Neural crest cell (in vitro differentiated cells): ENCODE results near the gene MYEF2. TPM values are rescaled to one million over a fixed set of nuclear protein-coding genes. Genes with fewer than 3 reads are reported as not detected.

Experiments used
- DNase-seq: peaks from one replicate; pipeline ENCODE4 v3.0.0; 2021; ENCODE audit warnings: low read depth, mixed read lengths, low spot score
- H3K27ac Mint-ChIP-seq: one replicate; pipeline ENCODE4 v1.8.0; 2021; ENCODE audit warnings: mild to moderate bottlenecking, mixed read lengths; ENCODE audit not compliant: unreplicated experiment
- H3K27me3 Mint-ChIP-seq: 2 replicates; pipeline ENCODE4 v1.8.0; 2021; ENCODE audit warnings: low read depth, mild to moderate bottlenecking, mixed read lengths
- H3K36me3 Mint-ChIP-seq: 2 replicates; pipeline ENCODE4 v1.8.0; 2021; ENCODE audit warnings: low read depth, mild to moderate bottlenecking, mixed read lengths
- H3K4me1 Mint-ChIP-seq: 2 replicates; pipeline ENCODE4 v1.8.0; 2021; ENCODE audit warnings: mixed read lengths
- H3K4me3 Mint-ChIP-seq: one replicate; pipeline ENCODE4 v1.8.0; 2021; ENCODE audit warnings: mild to moderate bottlenecking, mixed read lengths
- H3K9me3 Mint-ChIP-seq: 2 replicates; pipeline ENCODE4 v1.8.0; 2021; ENCODE audit warnings: mixed read lengths
- total RNA-seq: library from RNA; stranded (reverse); gene quantifications from 2 replicates; pipeline ENCODE4 v1.2.1, GENCODE V29; 2021
- TF ChIP-seq, protein P1 (sequence below): fragments of 200-600 bp; sonication (generic); conservative IDR thresholded peaks from 2 replicates; pipeline ENCODE4 v1.5.0; 2021; ENCODE audit warnings: antibody characterized with exemption, mild to moderate bottlenecking

The MYEF2 gene
- total RNA-seq, 1 donor from 2014 or later, result 110 TPM

DNA sequence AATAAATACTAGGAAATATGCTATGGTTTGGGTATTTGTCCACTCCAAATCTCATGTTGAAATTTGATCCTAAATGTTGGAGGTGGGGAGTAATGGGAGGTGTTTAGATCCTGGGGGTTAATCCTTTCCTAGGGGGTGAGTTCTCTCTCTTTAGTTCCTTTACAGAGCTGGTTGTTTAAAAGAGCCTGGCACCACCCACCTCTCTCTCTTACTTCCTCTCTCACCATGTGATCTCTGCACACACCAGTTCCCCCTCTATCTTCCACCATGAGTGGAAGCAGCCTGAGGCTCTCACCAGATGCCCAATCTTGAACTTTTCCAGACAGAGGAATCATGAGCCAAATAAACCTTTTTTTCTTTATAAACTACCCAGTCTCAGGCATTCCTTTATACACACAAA is 46.8 kb downstream of the MYEF2 start:
- Mint-ChIP-seq H3K4me3 (no peak overlapping the region), H3K27ac (no peak overlapping the region), H3K9me3 (no peaks in the 10 kb centered on the region), H3K27me3 (no peaks in the 10 kb centered on the region), H3K36me3 (no peaks in the 10 kb centered on the region), H3K4me1 (peaks cover 4% of the 10 kb centered on the region)
- no peak for DNase-seq
- TF ChIP-seq, protein P1, sequence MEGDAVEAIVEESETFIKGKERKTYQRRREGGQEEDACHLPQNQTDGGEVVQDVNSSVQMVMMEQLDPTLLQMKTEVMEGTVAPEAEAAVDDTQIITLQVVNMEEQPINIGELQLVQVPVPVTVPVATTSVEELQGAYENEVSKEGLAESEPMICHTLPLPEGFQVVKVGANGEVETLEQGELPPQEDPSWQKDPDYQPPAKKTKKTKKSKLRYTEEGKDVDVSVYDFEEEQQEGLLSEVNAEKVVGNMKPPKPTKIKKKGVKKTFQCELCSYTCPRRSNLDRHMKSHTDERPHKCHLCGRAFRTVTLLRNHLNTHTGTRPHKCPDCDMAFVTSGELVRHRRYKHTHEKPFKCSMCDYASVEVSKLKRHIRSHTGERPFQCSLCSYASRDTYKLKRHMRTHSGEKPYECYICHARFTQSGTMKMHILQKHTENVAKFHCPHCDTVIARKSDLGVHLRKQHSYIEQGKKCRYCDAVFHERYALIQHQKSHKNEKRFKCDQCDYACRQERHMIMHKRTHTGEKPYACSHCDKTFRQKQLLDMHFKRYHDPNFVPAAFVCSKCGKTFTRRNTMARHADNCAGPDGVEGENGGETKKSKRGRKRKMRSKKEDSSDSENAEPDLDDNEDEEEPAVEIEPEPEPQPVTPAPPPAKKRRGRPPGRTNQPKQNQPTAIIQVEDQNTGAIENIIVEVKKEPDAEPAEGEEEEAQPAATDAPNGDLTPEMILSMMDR, result no peak

DNA sequence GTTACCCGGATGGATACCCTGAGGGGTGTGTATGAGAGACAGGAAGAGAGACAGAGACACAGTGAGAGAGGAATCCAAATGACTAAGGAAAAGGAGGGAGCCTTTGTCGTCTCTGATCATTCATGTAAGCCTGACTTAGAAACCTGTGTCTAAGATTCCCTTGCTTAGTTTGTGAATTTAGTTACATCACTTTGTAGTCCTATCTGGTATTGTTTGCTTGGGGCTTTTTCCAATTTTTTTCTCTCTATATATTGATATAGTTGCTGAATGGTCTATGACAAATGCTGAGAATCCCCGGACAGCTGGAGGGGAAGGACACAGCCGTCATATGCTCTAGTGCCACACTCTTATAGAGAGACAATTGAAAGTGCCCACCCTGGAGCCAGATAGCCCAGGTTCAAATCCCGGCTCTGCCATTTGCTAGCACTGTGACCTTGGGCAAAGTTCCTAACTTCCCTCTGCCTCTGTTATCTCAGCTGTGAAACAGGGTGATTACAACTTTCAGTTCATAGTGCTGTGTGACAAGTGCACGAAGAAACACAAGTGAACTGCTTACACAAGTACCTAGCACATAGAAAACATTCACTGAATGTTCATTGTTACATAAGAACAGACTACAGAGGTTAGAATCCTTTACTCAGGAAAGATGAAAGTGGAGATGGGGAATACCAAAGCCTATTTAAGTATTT is 51.3 kb downstream of the MYEF2 start:
- H3K9me3 Mint-ChIP-seq, result no peaks in the 10 kb centered on the region
- H3K4me3 Mint-ChIP-seq, result no peak overlapping the region
- H3K36me3 Mint-ChIP-seq, result no peaks in the 10 kb centered on the region
- H3K27ac Mint-ChIP-seq, result no peak overlapping the region
- no peak for DNase-seq
- no peaks in the 10 kb centered on the region for H3K27me3 Mint-ChIP-seq
- peaks cover 12% of the 10 kb centered on the region for H3K4me1 Mint-ChIP-seq
- TF ChIP-seq, protein P1, result no peak

DNA sequence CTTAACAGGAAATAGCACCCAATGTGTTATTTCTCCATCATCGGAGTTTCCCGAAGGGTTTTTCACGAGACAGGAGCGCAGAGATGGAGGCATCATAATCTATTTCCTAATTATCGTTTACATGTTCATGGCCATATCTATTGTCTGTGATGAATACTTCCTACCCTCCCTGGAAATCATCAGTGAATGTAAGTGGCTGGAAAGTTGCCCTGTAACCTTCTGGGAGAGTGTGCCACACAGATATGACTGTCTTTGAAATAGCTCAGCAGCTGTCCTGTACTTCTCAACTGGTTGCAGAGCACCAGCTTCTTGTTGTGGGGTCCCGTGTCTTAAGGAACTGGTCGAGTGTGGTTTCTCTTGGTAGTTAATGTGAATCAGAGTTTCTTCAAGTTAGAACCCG is 56.2 kb downstream of the MYEF2 start:
- no peaks in the 10 kb centered on the region for H3K36me3 Mint-ChIP-seq
- H3K27ac Mint-ChIP-seq, result no peak overlapping the region

DNA sequence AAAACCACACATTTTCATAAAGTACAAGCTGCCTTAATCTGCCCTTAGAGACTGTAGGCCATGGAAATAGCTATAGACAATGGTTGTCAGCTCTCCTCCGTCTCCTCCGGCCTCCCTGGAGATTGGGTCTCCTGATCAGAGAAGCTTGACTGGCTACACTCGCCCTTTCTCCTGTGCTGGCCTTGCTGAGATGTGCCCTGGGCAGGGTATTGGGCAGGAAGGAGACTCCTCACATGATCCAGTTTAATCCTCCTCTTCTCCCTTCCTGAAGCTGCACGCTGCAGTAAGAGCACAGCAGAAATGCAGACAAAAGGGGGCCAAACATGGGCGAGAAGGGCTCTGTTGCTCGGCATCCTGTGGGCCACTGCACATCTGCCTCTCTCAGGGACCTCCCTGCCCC is 57.4 kb downstream of the MYEF2 start, which contains the start of gene SLC24A5:
SLC24A5 (plus strand) TSS at position 246 of the 400 bp plus-strand sequence; CDS start at position 301, 55 bp downstream.
- H3K27me3 Mint-ChIP-seq, result no peaks in the 10 kb centered on the region
- H3K9me3 Mint-ChIP-seq, result no peaks in the 10 kb centered on the region
- TF ChIP-seq, protein P1, result no peak

More for the DNA sequence above, 56.2 kb downstream of the MYEF2 start:
- Mint-ChIP-seq H3K9me3 (no peaks in the 10 kb centered on the region), H3K4me3 (no peak overlapping the region), H3K4me1 (peaks cover 22% of the 10 kb centered on the region), H3K27me3 (no peaks in the 10 kb centered on the region)
- TF ChIP-seq, protein P1, result no peak
- no peak for DNase-seq

DNA sequence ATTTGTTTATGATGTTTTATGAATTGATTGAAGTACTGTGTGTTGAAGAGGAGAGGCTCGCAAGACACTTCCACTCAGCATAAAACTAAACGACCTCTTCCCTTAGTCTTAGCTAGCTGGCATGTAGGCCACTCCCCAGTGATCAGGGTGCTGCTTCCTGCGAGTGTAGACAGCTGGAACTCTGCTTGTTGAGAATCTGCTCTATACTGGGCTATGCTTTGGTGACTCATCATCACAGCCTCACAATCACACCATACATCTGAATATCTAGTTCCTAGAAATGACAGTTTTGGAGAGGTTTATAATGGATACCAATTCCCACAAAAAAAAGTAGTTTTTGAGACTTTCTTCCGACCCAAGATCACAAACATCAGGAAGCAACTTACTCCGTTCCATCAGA is 58.8 kb downstream of the MYEF2 start:
- no peak for DNase-seq
- H3K27ac Mint-ChIP-seq, result no peak overlapping the region
- H3K9me3 Mint-ChIP-seq, result no peaks in the 10 kb centered on the region
- H3K27me3 Mint-ChIP-seq, result no peaks in the 10 kb centered on the region
- TF ChIP-seq, protein P1, result no peak
- peaks cover 22% of the 10 kb centered on the region for H3K4me1 Mint-ChIP-seq
- H3K4me3 Mint-ChIP-seq, result no peak overlapping the region
- H3K36me3 Mint-ChIP-seq, result no peaks in the 10 kb centered on the region

More for the DNA sequence above, 57.4 kb downstream of the MYEF2 start, which contains the start of gene SLC24A5:
- no peaks in the 10 kb centered on the region for H3K36me3 Mint-ChIP-seq
- H3K4me3 Mint-ChIP-seq, result no peak within 1 kb of the TSS
- no peak for DNase-seq
- H3K4me1 Mint-ChIP-seq, result peaks cover 22% of the 10 kb centered on the region
- H3K27ac Mint-ChIP-seq, result no peak within 1 kb of the TSS
